ENCODE measurements around the gene FAHD1.
"Not testable (repeated sequence)": the region's sequence is repeated elsewhere in the genome, so short reads cannot be mapped to it uniquely, and the experiment has no call there.

The FAHD1 gene

DNA sequence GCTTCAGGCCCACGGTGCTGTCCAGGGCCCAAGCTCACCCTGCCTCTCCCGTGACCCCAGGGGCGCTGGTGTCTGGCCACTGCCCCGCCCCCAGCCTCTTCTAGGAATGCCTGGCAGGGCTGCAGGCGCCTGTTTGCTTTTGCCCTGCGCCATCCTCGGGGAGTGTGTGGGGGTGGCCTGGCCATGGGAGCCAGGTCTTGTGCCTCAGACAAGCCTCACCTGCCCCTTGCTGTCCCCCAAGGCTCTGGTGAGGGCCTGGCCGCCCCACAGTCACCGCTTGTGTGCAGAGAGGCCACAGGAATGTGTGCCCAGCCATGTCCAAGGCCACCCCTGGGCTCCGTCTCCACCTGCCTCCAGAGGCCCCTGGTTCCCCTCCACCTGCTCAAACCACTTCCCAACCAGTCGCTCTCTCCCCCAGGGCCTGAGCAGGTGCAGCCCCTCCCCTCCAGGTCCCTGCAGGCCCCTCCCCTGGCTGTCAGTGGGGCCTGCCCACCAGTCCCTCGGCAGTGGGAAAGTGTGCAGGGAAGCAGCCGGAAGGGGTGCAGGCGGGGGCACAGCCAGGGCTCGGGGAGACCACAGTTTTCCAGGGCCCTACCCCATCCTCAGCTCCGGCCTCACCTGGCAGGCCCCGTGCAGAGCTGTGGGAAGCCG, 32.7 kb upstream of the FAHD1 start:
- no peak overlapping the region for H3K4me3 ChIP-seq
- no peak for DNase-seq (ENCODE audit: low spot score)
- TF ChIP-seq, protein P1, sequence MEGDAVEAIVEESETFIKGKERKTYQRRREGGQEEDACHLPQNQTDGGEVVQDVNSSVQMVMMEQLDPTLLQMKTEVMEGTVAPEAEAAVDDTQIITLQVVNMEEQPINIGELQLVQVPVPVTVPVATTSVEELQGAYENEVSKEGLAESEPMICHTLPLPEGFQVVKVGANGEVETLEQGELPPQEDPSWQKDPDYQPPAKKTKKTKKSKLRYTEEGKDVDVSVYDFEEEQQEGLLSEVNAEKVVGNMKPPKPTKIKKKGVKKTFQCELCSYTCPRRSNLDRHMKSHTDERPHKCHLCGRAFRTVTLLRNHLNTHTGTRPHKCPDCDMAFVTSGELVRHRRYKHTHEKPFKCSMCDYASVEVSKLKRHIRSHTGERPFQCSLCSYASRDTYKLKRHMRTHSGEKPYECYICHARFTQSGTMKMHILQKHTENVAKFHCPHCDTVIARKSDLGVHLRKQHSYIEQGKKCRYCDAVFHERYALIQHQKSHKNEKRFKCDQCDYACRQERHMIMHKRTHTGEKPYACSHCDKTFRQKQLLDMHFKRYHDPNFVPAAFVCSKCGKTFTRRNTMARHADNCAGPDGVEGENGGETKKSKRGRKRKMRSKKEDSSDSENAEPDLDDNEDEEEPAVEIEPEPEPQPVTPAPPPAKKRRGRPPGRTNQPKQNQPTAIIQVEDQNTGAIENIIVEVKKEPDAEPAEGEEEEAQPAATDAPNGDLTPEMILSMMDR (IDR thresholded peaks at IDR 0.05): no peak
- no peak overlapping the region for H3K27ac ChIP-seq

DNA sequence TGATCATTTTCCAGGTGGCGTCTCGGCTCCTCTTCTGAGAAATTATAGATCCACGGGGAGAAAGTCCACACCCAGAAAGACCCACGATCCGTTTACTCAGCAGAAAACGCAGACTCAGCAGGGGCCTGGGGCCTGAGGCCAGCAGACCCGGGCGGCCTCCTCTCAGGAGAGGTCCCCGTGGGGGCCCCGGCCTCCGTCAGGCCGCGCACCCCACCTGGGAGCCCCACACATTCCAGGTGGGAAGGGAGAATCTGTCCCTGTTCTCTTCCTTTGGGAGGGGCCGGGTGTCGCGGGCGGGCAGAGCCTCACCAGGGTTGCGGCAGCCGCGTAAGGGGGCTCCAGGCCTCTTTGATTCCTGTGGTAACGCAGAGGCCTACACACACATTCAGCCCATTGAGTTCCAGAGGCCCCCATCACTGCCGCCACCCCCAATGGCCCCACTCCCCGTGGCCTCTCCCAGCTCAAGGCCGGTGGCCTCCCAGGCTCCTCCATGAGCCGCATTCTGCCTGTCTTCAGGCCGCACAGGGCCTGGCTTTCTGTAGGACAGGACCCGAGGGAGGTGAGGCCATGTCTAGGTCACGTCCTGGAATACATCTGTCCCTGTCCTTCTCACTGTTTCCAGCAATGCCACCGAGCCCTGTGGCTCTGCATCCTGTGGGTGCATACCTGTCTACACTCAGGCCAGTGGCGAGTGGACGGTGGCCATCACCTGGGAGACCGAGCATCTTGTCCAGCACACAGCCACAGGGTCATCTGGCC, 31.9 kb upstream of the FAHD1 start:
- H3K4me3 ChIP-seq: no peak overlapping the region
- TF ChIP-seq, protein P1 (IDR thresholded peaks at IDR 0.05): no peak
- H3K27ac ChIP-seq: no peak overlapping the region
- DNase-seq (ENCODE audit: low spot score): no peak

DNA sequence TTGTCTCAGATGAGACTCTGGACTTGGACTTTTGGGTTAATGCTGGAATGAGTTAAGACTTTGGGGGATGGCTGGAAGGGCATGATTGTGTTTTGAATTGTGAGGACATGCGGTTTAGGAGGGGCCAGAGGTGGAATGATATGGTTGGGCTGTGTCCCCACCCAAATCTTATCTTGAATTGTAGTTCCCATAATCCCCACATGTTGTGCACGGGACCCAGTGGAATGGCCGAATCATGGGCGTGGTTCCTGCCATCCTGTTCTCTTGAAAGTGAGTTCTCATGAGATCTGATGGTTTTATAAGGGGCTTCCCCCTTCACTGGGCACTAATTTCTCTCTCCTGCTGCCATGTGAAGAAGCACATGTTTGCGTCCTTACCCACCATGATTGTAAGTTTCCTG, 27.7 kb upstream of the FAHD1 start:
- not testable (repeated sequence) for DNase-seq (ENCODE audit: low spot score); H3K4me3 ChIP-seq; H3K27ac ChIP-seq

DNA sequence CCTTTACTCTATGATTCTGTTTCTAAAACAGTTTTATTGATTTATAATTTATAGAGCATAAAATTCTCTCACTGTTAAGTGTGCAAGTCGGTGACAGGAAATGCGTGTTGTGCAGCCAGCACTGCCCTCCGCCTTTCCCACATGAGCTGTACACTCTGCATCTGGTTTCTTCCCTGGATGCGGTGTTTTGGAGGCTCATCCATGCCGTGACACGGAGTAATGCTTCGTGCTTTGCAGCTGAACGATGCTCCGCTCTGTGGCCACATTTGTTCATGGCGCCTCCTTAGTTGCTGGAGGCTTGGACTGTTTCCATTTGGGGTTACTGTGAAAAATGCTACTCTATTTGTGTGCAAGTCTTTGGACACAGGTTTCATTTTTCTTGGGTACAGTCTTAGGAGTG, 26.3 kb upstream of the FAHD1 start:
- Histone ChIP-seq H3K4me3 (no peak overlapping the region), H3K27ac (no peak overlapping the region)
- DNase-seq (ENCODE audit: low spot score): no peak
- TF ChIP-seq, protein P1 (IDR thresholded peaks at IDR 0.05): no peak

DNA sequence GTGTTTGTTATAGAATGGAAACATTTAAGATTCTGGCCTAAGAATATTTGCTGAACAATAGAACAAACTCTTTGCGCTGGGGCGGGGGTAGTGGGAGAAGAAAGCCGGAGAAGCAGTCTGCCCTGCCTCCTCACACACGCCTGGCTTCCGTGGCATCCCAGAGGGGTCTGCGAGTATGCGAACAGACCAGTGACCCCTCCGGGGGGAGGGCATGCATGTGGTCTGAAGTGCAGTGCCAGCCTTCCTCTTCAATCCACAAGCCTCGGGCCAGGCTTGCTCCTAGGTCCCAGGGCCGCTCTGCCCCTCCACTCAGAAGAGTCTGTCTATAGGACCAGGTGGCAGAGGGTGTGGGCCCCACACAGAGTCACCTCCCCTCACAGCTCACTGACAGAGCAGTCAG, 19.4 kb upstream of the FAHD1 start:
- Histone ChIP-seq H3K4me3 (no peak overlapping the region), H3K27ac (no peak overlapping the region)
- DNase-seq (ENCODE audit: low spot score): no peak
- TF ChIP-seq, protein P1 (IDR thresholded peaks at IDR 0.05): no peak

DNA sequence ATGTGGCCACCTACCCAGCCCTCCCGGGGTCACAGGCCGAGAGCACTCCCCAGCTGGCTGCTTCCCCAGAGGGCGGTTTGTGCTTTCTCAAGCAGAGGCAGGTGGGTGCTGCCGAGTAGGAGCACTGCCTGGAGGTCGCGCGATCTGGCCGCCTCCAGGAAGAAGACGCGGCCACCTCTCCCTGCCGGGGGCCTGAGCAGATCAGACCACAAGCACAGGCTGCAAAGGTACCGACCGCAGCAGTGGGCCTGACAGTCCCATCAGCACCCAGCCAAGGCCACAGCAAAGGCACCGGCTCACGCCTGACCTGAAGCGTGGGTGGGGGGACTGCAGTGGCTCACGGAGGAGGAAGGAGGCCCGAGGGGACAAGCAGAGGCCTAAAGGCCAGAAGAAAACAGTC, 18.3 kb upstream of the FAHD1 start:
- no peak overlapping the region for H3K27ac ChIP-seq
- no peak overlapping the region for H3K4me3 ChIP-seq
- no peak for DNase-seq (ENCODE audit: low spot score)
- TF ChIP-seq, protein P1 (IDR thresholded peaks at IDR 0.05): no peak

DNA sequence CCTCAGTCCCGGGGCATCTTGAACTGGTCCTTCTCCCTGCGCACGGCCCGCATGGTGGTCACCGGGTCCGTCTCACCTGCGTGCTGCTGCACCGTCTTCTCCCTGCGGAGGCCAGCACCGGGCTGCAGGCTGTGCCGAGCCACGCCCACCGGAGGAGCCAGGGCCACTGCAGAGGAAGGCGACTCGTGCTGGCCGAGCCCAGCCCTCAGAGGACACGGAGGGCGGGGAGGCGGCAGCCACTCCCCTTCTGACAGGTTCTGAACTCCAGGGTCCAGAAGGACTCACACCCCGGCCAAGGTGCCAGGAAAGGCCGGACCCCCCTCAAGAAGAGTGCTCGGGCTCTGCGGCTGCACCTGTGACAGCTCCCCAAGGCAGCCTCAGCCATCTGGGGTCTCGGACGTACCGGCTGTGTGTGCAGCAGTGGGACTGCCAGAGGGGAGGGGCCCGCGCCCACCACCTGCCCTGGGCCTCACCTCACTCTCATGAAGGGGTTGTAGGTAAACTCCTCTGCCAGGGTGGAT, 17.7 kb upstream of the FAHD1 start:
- peak; percentile 71 for DNase-seq (ENCODE audit: low spot score)

More for the DNA sequence above, 17.7 kb upstream of the FAHD1 start:
- H3K27ac ChIP-seq: no peak overlapping the region
- no peak overlapping the region for H3K4me3 ChIP-seq
- TF ChIP-seq, protein P1 (IDR thresholded peaks at IDR 0.05): no peak
